ENCODE measurements around the gene SMG7. TPM values are rescaled to one million over a fixed set of nuclear protein-coding genes. Genes with fewer than 3 reads are reported as not detected.

The SMG7 gene
- total and polyA plus RNA-seq, 10 of the 15 experiments (the other 5 are each of a cell fraction or from before 2014, with no cell fraction given) = 9.5 to 65.4 (median 42.7) TPM

GRCh38 chr1:183566026-183566425 lies 93.7 kb downstream of the SMG7 start:
- TF ChIP-seq ZBTB11 (CRISPR knock-in tag; IDR thresholded peaks at IDR 0.05) (no peak), BCL3 (IDR thresholded peaks at IDR 0.05; ENCODE audit: borderline replicate concordance, insufficient read depth, low read depth, low read length, poor library complexity, severe bottlenecking) (no peak), IRF5 (IDR thresholded peaks at IDR 0.05; ENCODE audit: borderline replicate concordance) (no peak), IRF3 (IDR thresholded peaks at IDR 0.05) (no peak), SKIL (IDR thresholded peaks at IDR 0.05; ENCODE audit: low read depth, poor library complexity, severe bottlenecking) (no peak), PAX5 (IDR thresholded peaks at IDR 0.05; ENCODE audit: borderline replicate concordance, low read depth, low read length) (no peak), NFXL1 (IDR thresholded peaks at IDR 0.05; ENCODE audit: borderline replicate concordance) (no peak), POLR2AphosphoS2 (IDR thresholded peaks at IDR 0.05; ENCODE audit: low read depth, low read length) (no peak), RAD21 (IDR thresholded peaks at IDR 0.05; ENCODE audit: insufficient read depth, low read depth, low read length) (no peak)
- BruUV-seq (replicated peaks) = no TSS peak
- ChIA-PET CTCF (no interaction called here), POLR2A (interaction anchor here (0.6 to 1.2 kb wide), 4 partner anchors 11 to 59 kb away, joined by 3 to 5 read pairs (median 3); no protein-coding TSS in a partner anchor), RAD21 (ENCODE audit: unreplicated experiment) (no interaction called here), SMC1A (ENCODE audit: uncharacterized antibody, unreplicated experiment) (interaction anchor here (1.0 to 5.1 kb wide), 3 partner anchors 9 to 23 kb away, joined by 4 to 37 read pairs (median 4); partner anchors contain the start of gene NCF2)
- Histone ChIP-seq H3K27ac (ENCODE audit: control insufficient read depth, insufficient read depth) (no peak overlapping the region), H4K20me1 (ENCODE audit: control insufficient read depth, insufficient read depth) (no peaks in the 10 kb centered on the region), H3K9me3 (replicated peaks; ENCODE audit: control insufficient read depth, insufficient read depth, low read length) (no peaks in the 10 kb centered on the region), H3K36me3 (ENCODE audit: control insufficient read depth in 2 of 2, insufficient read depth in 2 of 2, low read length in 1 of 2) (peaks cover 0 to 35% of the 10 kb centered on the region in 2 experiments; a peak in 2 of 4 replicates), H3K4me2 (ENCODE audit: control insufficient read depth, insufficient read depth) (no peak overlapping the region), H3K79me2 (ENCODE audit: control insufficient read depth, insufficient read depth, low read length) (no peaks in the 10 kb centered on the region), H3K9ac (ENCODE audit: control insufficient read depth, insufficient read depth, low read length) (no peak overlapping the region), H2AFZ (ENCODE audit: control insufficient read depth, low read depth, low read length) (no peak overlapping the region), H3K4me1 (ENCODE audit: control insufficient read depth, insufficient read depth, low read length) (peaks cover 9% of the 10 kb centered on the region), H3K4me3 (no peak overlapping the region), H3K27me3 (replicated peaks in 1 of 2; ENCODE audit: control insufficient read depth in 2 of 2, insufficient read depth in 2 of 2, low read length in 1 of 2) (no peaks in the 10 kb centered on the region)
- ATAC-seq = no peak
- in situ Hi-C loops (cut with MboI) (no loop called here), intact Hi-C loops (cut with micrococcal nuclease; ENCODE audit: unreplicated experiment) (no loop called here)
- 100% methylated on average over 2 of the region's 2 CpGs for WGBS (ENCODE audit: insufficient coverage, insufficient replicate concordance, low lambda C conversion rate, missing lambda C conversion rate)
- no peak for FAIRE-seq
- no peak for DNase-seq (ENCODE audit: low read depth, low spot score)

All from GM12878 (cell line).